ENCODE results near the gene SERPINA5. TPM values are rescaled to one million over a fixed set of nuclear protein-coding genes. Genes with fewer than 3 reads are reported as not detected.
"Not testable (repeated sequence)": the region's sequence is repeated elsewhere in the genome, so short reads cannot be mapped to it uniquely, and the experiment has no call there.

The SERPINA5 gene
- total RNA-seq, 1 experiment from 2014 or later, result not detected

DNA sequence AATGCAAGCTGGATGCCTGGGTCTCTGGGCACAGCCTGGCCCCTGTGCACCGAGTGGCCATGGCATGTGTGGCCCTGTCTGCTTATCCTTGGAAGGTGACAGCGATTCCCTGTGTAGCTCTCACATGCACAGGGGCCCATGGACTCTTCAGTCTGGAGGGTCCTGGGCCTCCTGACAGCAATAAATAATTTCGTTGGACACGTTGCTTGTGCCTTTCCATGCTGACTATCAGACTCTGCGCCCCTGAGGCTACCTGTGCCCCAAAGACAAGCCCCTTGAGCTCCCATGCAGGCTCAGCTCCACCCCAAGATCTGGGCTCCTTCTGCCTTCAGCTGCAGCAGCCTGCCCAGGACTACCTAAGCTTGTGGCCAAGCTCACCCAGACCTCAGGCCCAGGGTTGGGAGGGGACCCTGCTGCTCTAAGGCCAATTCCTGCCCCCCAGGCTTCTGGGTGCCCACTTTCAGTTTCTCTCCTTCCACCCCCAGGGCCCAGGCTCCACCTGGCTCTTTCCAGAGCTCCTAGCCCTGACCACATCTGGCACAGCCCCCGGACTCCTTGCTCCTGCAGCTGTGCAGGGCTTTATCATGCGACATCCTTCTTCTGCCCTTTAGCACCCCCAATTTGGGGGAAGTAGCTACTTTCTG, 42.8 kb downstream of the SERPINA5 start:
- Histone ChIP-seq H3K4me3 (no peak overlapping the region), H3K27me3 (no peaks in the 10 kb centered on the region), H3K9me3 (no peaks in the 10 kb centered on the region), H3K36me3 (no peaks in the 10 kb centered on the region)
- no peak for DNase-seq

DNA sequence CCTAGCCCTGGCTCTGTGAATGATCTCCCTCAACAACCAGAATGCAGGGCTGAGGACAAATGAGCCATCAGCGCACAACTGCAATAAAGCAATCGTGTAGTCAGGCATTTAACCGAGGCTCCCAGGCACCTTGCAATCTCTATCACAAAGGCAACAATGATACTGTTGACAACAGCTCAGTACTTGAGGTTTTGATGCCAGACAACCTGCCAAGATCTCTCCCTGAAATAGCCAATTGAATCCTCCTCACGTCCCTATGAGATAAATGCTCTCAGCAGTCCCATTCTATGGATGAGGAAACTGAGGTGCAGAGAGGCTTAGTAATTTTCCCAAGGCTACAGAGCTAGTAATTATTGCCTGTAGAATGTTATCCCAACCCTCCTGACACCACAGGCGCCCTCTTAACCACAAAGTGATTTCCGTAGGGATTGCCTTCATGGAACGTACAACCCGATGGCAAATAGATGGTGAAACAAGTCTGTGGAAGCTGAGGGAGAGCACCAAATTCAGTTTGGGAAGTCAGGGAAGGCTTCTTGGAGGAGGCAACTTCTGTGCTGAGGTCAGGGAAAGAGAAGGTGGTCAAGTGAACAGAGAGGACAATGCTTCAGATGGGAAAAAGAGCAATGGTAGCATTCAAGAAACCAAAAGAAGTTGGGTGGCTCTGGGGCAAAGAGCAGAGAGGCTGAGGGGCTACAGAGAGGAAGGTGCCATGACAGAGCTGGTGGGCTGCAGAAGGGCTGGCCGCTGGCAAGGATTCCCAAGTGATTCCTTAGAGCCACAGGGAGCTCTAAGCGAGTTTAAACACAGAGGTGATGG, 43.5 kb downstream of the SERPINA5 start:
- Histone ChIP-seq H3K27me3 (no peaks in the 10 kb centered on the region), H3K9me3 (no peaks in the 10 kb centered on the region), H3K36me3 (no peaks in the 10 kb centered on the region), H3K4me3 (no peak overlapping the region)
- no peak for DNase-seq

DNA sequence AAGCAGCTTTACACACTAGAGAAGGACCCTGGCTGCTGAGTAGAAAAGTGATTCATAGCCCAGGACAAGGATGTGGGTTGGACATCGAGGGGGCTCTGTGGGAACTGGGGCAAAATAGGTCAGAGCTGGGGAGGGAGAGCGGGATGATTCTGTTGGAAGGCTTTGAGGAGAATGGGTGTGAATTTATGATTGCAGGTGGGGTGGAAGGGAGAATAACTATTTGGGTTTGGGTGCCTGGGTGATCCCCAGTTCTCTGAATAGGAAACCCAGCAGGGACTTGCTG, 44.1 kb downstream of the SERPINA5 start:
- H3K4me3 ChIP-seq, result no peak overlapping the region
- no peaks in the 10 kb centered on the region for H3K36me3 ChIP-seq
- no peak for DNase-seq
- H3K27me3 ChIP-seq, result no peaks in the 10 kb centered on the region
- no peaks in the 10 kb centered on the region for H3K9me3 ChIP-seq

DNA sequence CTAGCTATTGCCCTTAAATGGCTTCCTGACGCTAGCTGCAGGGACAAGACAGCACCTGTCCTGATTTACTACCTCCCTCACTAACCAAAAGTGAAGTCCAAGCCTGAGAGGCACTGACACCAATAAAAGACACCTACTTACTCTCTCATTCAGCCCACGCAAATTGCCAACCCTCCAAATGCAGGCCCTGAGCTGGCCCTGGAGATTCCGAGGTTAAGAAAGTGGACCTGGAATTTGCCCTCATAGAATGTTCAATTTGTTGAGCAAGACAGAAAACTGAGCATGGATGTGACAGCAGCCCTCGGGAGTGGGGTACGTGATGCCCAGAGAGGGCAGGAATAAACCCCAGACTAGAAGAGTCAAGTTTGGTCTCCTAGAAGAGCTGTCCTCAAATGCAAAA, 47.4 kb downstream of the SERPINA5 start:
- Histone ChIP-seq H3K27me3 (no peaks in the 10 kb centered on the region), H3K9me3 (no peaks in the 10 kb centered on the region), H3K36me3 (no peaks in the 10 kb centered on the region), H3K4me3 (no peak overlapping the region)
- DNase-seq, result no peak

DNA sequence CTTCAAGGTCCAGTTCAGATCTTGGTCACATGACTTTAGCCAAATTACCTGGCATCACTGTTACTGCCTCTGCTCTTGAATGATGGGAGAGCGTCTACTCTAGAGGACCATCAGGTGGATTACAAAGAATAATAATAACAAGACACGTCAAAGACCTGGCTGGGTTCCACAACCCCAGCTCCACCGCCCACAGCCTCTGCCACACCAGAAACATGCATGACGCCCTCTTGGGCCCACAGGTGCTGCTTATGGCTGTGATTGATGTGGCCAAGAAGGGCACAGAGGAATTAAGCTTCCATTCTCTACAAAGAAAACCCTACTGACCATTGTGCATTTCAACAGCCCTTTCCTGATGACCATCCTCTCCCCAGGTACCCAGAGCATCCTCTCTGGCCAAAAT, 49.2 kb downstream of the SERPINA5 start:
- no peak for DNase-seq
- H3K36me3 ChIP-seq, result no peaks in the 10 kb centered on the region
- H3K4me3 ChIP-seq, result no peak overlapping the region
- H3K9me3 ChIP-seq, result no peaks in the 10 kb centered on the region
- no peaks in the 10 kb centered on the region for H3K27me3 ChIP-seq

DNA sequence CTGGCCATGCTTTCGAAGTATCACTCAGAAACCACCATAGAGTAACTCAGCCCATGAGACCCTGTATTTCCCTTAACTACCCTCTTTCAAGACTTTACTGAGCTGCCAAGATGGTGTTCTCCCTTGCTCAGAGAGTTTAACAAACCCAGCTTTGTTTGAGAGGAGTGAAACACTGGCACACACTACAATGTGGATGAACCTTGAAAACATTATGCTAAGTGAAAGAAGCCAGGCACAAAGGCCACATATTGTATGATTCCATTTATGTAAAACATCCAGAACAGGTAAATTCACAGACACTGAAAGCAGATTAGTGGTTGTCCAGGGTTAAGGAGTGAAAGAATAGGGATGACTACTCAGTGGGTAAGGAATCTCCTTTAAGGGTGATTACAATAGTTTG, 49.8 kb downstream of the SERPINA5 start:
- no peak for DNase-seq
- no peaks in the 10 kb centered on the region for H3K27me3 ChIP-seq
- H3K9me3 ChIP-seq, result no peaks in the 10 kb centered on the region
- no peaks in the 10 kb centered on the region for H3K36me3 ChIP-seq
- no peak overlapping the region for H3K4me3 ChIP-seq

DNA sequence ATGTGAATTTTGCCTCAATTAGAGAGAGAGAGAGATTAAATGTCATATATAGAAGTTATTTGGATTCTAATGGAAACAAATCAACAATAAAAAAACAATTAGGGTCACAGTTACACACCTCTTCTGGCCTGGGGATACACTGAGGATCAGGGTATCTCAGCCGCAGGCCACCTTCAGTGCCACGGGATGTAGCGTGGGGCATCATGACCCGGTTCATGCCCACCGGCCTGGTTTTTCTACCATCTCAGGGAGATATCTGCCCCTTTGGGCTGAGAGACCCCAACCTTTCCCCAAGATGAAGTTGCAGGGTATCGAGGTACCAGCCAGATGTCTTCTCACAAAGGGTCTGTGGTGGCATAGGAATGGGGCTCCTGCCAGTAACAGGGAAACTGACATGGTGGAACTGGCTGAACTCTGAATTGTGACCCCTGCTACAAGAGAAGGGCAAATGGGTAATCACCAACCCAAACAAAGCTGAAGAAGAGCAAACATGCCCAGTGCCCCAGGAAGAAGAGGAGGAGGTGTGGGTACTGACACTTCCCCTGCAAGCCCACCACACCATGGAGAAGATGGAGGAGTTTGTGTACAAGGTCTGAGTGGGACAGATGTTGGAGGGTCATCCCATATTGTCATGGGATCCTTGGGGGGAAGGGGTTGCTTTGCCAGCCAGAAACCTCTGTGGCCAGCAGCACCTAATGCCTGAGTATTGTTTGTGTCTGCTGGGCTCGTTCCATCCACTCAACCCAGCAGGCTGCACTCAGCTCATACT, 50.5 kb downstream of the SERPINA5 start:
- H3K9me3 ChIP-seq, result no peaks in the 10 kb centered on the region
- no peak for DNase-seq
- no peaks in the 10 kb centered on the region for H3K36me3 ChIP-seq
- no peak overlapping the region for H3K4me3 ChIP-seq
- H3K27me3 ChIP-seq, result no peaks in the 10 kb centered on the region

DNA sequence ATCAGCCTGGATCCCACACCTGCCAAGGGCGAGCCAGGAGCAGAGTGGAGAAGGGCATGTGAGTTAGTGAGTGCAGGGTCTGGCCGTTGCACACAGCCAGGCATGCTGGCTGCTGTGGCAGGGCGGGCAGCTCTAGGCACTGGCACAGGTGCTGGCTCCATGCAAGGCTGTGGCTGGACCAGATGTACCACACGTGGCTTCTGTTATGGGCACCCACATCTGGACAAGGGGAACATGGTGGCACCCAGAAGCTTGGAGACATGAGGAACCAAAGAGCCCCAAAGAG, 51.0 kb downstream of the SERPINA5 start:
- no peaks in the 10 kb centered on the region for H3K27me3 ChIP-seq
- H3K4me3 ChIP-seq, result no peak overlapping the region
- no peaks in the 10 kb centered on the region for H3K9me3 ChIP-seq
- no peaks in the 10 kb centered on the region for H3K36me3 ChIP-seq
- no peak for DNase-seq

DNA sequence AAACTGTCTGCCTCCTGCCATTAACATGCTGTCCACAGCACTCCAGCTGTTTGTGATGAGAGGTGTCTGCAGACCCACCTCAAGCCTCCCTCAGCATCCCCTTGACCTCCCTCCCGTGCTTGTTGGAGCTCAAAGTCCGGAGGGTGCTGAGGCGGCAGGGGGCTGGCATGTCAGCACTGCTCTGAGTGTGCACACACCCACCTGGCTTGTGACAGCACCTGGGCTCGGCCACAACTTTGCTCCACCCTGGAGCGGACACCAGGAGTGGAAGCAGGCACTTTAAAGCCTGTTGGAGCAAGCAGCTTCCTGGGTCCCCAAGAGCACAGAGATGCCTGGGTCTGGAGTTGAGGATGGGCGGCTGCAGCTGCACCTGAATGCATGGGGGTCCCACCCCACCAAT, 51.9 kb downstream of the SERPINA5 start:
- no peak for DNase-seq
- Histone ChIP-seq H3K9me3 (no peaks in the 10 kb centered on the region), H3K27me3 (no peaks in the 10 kb centered on the region)

DNA sequence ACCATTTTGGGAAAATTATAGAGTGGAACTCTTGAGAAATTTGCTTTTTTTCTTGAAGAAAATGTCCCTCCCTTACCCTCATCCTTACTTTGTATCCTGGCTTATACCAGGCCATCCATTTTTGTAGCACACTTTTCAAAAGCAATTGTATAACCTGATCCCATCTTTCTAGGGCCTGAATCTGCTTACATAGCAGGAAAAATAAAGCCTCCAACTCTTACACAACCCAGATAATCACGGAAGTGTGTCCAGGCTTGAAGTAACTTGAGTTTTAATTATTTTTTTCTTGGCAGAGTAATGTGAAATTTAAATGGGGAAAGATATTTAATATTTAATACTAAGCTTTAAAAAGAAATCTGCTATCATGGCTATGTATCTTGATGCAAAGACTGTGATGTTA, 53.9 kb downstream of the SERPINA5 start:
- H3K4me3 ChIP-seq, result no peak overlapping the region
- no peaks in the 10 kb centered on the region for H3K9me3 ChIP-seq
- H3K27me3 ChIP-seq, result no peaks in the 10 kb centered on the region
- no peaks in the 10 kb centered on the region for H3K36me3 ChIP-seq
- no peak for DNase-seq

More for the DNA sequence above, 51.9 kb downstream of the SERPINA5 start:
- no peak overlapping the region for H3K4me3 ChIP-seq
- H3K36me3 ChIP-seq, result no peaks in the 10 kb centered on the region

DNA sequence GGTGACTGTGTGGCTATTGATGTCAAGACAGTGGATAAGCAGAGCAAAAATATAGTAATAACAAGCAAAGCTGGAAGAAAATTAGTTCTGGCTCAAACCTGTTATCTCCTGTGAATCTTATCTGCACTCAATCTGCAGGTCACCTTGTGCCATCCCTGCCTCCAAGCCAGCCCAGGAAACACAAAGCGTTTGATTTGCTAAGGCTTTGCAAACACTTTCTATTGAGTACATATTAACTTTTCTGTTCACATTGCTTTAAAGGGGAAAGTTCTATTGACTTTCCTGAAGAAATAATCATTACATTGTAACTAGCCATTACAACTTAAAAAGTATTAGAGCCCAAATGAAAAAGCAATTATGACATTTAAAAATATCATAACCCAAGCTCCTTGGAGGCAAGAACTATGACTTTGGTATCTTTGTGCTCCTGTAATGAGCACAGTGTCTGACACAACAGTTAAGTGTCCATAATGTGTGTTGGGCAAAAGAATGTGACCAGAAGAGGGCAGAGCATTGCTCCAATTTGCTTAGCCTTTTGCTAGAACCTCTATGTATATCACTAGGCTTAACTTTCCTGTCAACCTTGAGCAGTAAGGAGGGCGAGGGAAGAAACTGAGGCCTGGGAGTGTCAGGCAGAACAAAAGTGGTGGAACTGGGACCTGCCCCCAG, 55.7 kb downstream of the SERPINA5 start:
- Histone ChIP-seq H3K36me3 (no peaks in the 10 kb centered on the region), H3K4me3 (no peak overlapping the region), H3K27me3 (no peaks in the 10 kb centered on the region), H3K9me3 (no peaks in the 10 kb centered on the region)
- DNase-seq, result no peak

DNA sequence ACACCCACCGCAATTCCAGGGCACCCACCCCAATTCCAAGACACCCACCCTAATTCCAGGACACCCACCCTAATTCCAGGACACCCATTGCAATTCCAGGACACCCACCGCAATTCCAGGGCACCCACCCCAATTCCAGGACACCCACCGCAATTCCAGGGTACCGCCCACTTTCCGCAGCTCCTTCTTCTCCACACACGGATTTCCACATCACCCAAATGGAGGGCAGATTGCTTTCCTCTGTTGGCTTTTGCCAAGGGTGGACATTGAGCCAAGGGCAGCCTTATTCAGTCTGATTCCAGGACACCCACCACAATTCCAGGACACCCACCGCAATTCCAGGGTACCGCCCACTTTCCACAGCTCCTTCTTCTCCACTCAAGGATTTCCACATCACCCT, 56.6 kb downstream of the SERPINA5 start:
- not testable (repeated sequence) for H3K9me3 ChIP-seq, H3K4me3 ChIP-seq, H3K36me3 ChIP-seq, H3K27me3 ChIP-seq, DNase-seq

DNA sequence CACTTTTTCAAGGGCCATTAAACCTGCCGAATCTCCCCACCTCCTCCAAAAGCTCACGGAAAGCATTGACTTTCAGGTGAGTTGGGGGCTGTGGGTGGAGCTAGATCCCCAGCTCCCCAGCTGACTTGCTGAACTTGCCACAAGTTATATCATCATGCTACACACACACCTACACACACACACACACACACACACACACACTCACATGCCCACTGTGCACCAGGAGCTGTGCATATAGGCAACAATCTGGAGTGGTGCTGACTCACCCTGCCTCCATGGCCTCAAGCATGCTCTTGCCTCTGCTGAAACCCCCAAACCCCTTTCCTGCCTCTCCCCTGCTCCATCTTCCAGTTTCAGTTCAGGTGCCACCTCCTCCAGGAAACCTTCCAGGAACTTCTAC, 57.1 kb downstream of the SERPINA5 start:
- no peaks in the 10 kb centered on the region for H3K27me3 ChIP-seq
- DNase-seq, result no peak
- H3K36me3 ChIP-seq, result no peaks in the 10 kb centered on the region
- H3K4me3 ChIP-seq, result no peak overlapping the region
- no peaks in the 10 kb centered on the region for H3K9me3 ChIP-seq

DNA sequence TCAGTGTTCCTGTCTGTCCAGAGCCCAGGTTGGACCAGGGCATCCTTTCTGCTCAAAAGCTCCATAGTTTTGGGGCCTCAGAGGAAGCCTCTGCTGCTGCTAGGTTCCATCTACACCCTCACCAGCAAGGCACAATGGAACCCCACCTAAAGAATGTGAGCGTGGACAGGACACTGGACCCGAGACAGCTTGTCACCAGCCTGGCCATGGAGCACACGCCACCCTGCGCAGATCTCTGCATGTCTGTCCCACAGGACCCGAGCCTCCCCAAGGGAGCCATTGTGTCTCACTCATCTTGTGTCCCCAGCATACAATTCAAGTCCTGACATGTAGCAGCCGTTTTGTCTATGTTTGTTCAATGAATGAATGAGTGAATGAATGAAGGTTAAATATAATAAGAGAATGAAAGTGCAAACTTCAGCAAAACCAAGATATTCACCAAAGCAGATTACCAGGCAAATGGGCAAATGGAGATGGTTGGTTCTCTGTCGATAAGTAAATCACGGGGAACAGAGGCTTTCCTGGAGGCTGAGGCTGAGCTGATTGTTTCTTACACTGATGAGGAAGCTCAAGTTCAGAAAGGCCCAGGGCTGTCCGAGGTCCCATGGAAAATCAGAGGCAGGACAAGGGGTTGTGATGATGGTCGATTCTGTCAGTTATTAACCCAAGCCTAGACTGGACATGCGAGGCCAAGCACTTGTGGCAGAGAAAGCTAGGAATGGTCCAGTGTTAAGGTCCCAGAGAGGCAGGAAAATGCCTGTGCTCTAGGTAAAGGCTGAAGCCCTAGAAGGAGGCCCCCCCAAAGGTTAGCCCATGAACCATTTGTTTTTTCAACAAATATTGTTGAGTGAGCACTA, 58.0 kb downstream of the SERPINA5 start:
- Histone ChIP-seq H3K27me3 (no peaks in the 10 kb centered on the region), H3K9me3 (no peaks in the 10 kb centered on the region), H3K36me3 (no peaks in the 10 kb centered on the region), H3K4me3 (no peak overlapping the region)
- DNase-seq, result no peak

DNA sequence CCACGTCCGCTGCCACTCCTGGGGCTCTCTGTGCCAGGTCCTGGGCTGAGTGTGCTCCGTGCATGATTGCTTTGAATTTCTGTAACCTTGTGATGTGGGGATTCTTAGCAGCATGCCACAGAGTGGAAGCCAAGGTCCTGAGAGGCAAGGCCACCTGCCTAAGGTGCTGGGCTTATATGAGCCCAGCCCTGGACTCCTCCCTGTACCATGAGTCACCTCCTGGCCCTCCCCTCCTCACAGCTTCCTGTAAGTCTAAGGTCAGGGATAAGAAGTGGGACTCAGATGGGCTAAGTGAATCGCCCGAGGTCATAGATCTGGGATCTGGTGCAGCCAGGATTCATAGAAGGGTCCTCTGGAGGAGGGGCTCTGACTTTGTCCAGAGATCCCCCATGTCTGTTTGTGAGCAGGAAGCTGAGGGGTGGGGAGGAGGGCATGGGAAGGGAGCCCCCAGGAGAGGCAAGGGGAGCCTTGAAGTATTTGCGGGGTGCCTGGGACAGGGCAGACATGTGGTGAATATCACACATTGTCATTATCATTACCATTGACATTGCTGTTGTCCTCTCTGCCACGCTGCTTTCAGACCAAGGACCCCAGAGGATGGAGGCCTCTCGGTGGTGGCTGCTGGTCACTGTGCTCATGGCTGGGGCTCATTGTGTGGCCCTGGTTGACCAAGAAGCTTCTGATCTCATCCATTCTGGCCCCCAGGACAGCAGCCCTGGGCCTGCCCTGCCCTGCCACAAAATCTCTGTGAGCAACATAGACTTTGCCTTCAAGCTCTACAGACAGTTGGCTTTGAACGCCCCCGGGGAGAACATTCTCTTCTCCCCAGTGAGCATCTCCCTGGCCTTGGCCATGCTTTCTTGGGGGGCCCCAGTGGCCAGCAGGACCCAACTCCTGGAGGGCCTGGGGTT, 59.8 kb downstream of the SERPINA5 start:
- Histone ChIP-seq H3K36me3 (no peaks in the 10 kb centered on the region), H3K9me3 (no peaks in the 10 kb centered on the region), H3K4me3 (no peak overlapping the region), H3K27me3 (no peaks in the 10 kb centered on the region)
- DNase-seq, result no peak

DNA sequence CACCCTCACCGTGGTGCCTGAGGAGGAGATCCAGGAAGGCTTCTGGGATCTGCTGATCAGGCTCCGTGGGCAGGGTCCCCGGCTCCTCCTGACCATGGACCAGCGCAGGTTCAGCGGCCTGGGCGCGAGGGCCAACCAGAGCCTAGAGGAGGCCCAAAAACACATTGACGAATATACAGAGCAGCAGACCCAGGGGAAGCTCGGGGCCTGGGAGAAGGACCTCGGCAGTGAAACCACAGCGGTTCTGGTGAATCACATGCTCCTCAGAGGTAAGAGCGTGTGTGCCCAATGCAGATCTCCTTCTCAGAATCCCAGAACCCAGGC, 60.4 kb downstream of the SERPINA5 start:
- no peaks in the 10 kb centered on the region for H3K27me3 ChIP-seq
- H3K36me3 ChIP-seq, result no peaks in the 10 kb centered on the region
- H3K4me3 ChIP-seq, result no peak overlapping the region
- no peak for DNase-seq
- H3K9me3 ChIP-seq, result no peaks in the 10 kb centered on the region
